Measurements from ENCODE around the gene GBX1. TPM values are rescaled to one million over a fixed set of nuclear protein-coding genes. Genes with fewer than 3 reads are reported as not detected.
A peak's percentile ranks its signal among the peaks of the same experiment; 100 is the strongest.

Gene GBX1
- total and polyA plus RNA-seq, 2 of the 4 experiments (the other 2 are of a cell fraction), result not detected

DNA sequence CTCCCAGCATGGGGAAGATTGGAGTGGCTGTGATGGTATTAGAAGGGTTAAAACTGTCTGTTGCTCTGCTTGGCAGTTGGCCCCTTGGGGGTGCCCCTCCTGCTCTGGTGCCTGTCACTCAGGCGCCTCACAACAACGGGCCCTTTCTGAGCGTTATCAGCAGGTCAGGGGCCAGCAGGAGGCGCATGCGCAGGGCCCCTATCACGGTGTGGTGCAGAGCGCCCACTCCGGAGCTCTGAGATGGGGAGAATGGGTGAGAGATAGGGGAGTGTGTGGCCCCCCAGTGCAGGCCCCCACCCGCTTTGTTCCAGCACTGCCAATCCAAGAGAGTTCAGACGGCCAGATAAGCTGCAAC lies 24.8 kb downstream of the GBX1 start:
- no peak overlapping the region for H3K23ac ChIP-seq (ENCODE audit: low read depth, low read length)
- intact Hi-C loops (cut with micrococcal nuclease), result no loop called here

More for the DNA sequence above, 24.8 kb downstream of the GBX1 start:
- no TSS peak for BruUV-seq (replicated peaks)
- no peak overlapping the region for H2AFZ ChIP-seq (replicated peaks; ENCODE audit: low read length, poor library complexity)
- no peak overlapping the region for H3K4me2 ChIP-seq (ENCODE audit: low read depth, low read length)
- ATAC-seq (ENCODE audit: low read depth) (no peak), DNase-seq (no peak)
- in situ Hi-C loops (cut with MboI; ENCODE audit: low sequenced_read_pairs), result no loop called here
- no peak overlapping the region for H4K91ac ChIP-seq (ENCODE audit: insufficient read depth, low read depth, low read length)
- 0 out of 2 replicates have a peak, but pooled peaks cover 3% of the 10 kb centered on the region for H3K9me1 ChIP-seq (ENCODE audit: insufficient read depth, low read length)
- ChIA-PET POLR2A (ENCODE audit: unreplicated experiment) (no interaction called here), CTCF (interaction anchor here (0.6 kb wide), 1 partner anchor 41 kb away, joined by 3 read pairs; no protein-coding TSS in a partner anchor)
- H2AK5ac ChIP-seq (ENCODE audit: low read depth, low read length), result no peak overlapping the region
- no peak for TF ChIP-seq NFE2L2 (IDR thresholded peaks at IDR 0.05; ENCODE audit: low read depth, low read length)
- TF ChIP-seq, protein P1, sequence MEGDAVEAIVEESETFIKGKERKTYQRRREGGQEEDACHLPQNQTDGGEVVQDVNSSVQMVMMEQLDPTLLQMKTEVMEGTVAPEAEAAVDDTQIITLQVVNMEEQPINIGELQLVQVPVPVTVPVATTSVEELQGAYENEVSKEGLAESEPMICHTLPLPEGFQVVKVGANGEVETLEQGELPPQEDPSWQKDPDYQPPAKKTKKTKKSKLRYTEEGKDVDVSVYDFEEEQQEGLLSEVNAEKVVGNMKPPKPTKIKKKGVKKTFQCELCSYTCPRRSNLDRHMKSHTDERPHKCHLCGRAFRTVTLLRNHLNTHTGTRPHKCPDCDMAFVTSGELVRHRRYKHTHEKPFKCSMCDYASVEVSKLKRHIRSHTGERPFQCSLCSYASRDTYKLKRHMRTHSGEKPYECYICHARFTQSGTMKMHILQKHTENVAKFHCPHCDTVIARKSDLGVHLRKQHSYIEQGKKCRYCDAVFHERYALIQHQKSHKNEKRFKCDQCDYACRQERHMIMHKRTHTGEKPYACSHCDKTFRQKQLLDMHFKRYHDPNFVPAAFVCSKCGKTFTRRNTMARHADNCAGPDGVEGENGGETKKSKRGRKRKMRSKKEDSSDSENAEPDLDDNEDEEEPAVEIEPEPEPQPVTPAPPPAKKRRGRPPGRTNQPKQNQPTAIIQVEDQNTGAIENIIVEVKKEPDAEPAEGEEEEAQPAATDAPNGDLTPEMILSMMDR (conservative IDR thresholded peaks at IDR 0.05; ENCODE audit: low read depth, low read length), result no peak
- no peak for TF ChIP-seq POLR2A (IDR thresholded peaks at IDR 0.05; ENCODE audit: low read depth, low read length)
- TF ChIP-seq RCOR1 (IDR thresholded peaks at IDR 0.05; ENCODE audit: insufficient replicate concordance, low read length), result no peak
- TF ChIP-seq, protein P2, sequence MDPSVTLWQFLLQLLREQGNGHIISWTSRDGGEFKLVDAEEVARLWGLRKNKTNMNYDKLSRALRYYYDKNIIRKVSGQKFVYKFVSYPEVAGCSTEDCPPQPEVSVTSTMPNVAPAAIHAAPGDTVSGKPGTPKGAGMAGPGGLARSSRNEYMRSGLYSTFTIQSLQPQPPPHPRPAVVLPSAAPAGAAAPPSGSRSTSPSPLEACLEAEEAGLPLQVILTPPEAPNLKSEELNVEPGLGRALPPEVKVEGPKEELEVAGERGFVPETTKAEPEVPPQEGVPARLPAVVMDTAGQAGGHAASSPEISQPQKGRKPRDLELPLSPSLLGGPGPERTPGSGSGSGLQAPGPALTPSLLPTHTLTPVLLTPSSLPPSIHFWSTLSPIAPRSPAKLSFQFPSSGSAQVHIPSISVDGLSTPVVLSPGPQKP (IDR thresholded peaks at IDR 0.05; ENCODE audit: borderline replicate concordance, low read depth, low read length), result no peak
- no peak for TF ChIP-seq CHD1 (IDR thresholded peaks at IDR 0.05; ENCODE audit: low read depth, low read length)
- TF ChIP-seq FOS (IDR thresholded peaks at IDR 0.05; ENCODE audit: low read depth, low read length), result no peak
- no peak for TF ChIP-seq SMC3 (IDR thresholded peaks at IDR 0.05; ENCODE audit: low read depth, low read length)
- H3K36me3 ChIP-seq (ENCODE audit: control insufficient read depth, insufficient read depth, low read length), result peaks cover 56% of the 10 kb centered on the region
- no peak overlapping the region for H2BK120ac ChIP-seq (ENCODE audit: low read depth, low read length)
- no peaks in the 10 kb centered on the region for H3K79me1 ChIP-seq (ENCODE audit: low read depth in 1 of 2, low read length in 2 of 2)
- H3K4me1 ChIP-seq (ENCODE audit: control insufficient read depth, insufficient read depth, low read length), result no peaks in the 10 kb centered on the region
- H2BK5ac ChIP-seq (ENCODE audit: low read depth, low read length, poor library complexity, severe bottlenecking), result no peak overlapping the region
- no peak overlapping the region for H3K4ac ChIP-seq (ENCODE audit: low read depth, low read length)
- H2AK9ac ChIP-seq (replicated peaks; ENCODE audit: low read depth, low read length, poor library complexity), result peak overlapping the region; percentile 59
- no peak overlapping the region for H3K9ac ChIP-seq (ENCODE audit: low read depth, low read length)
- no peaks in the 10 kb centered on the region for H3K27me3 ChIP-seq (ENCODE audit: control insufficient read depth, insufficient read depth, low read length)
- H3K18ac ChIP-seq (ENCODE audit: low read depth, low read length), result no peak overlapping the region
- WGBS, 2 experiments (ENCODE audit: extremely low coverage in 2 of 2, insufficient read length in 1 of 2), result 74% methylated on average over 4 of the region's 10 CpGs; no CpG with 5 or more reads in 1 of the 2 experiments
- H2BK20ac ChIP-seq (ENCODE audit: low read depth, low read length), result no peak overlapping the region
- no peak overlapping the region for H4K5ac ChIP-seq (ENCODE audit: low read depth, low read length)
- dilution Hi-C loops (cut with HindIII; ENCODE audit: low sequenced_read_pairs, unreplicated experiment), result no loop called here
- no peak overlapping the region for H3K4me3 ChIP-seq (ENCODE audit: insufficient read depth, low read depth, low read length)
- H2BK15ac ChIP-seq (ENCODE audit: low read depth, low read length), result no peak overlapping the region
- no peaks in the 10 kb centered on the region for H3K9me3 ChIP-seq (ENCODE audit: control insufficient read depth, insufficient read depth, low read length)
- H4K20me1 ChIP-seq (ENCODE audit: insufficient read depth, low read length), result peaks cover 3% of the 10 kb centered on the region
- no peak overlapping the region for H3K56ac ChIP-seq (ENCODE audit: extremely low read depth, insufficient read depth, low read length)
- no peak overlapping the region for H3K27ac ChIP-seq (ENCODE audit: insufficient read depth, low read length)
- H3K14ac ChIP-seq (replicated peaks; ENCODE audit: low read depth, low read length), result no peak overlapping the region
- no peak overlapping the region for H4K8ac ChIP-seq (ENCODE audit: low read depth in 2 of 2, low read length in 2 of 2)
